ENCODE results near the gene IL10.

Gene IL10

GRCh38 chr1:206734499-206735142, 37.7 kb downstream of the IL10 start:
- Histone ChIP-seq H3K4me3 (replicated peaks; ENCODE audit: insufficient read depth, low read length) (no peak overlapping the region), H3K27me3 (ENCODE audit: insufficient read depth, poor library complexity, severe bottlenecking) (no peaks in the 10 kb centered on the region), H3K27ac (replicated peaks) (no peak overlapping the region)
- TF ChIP-seq CTCF (IDR thresholded peaks at IDR 0.05; ENCODE audit: insufficient read depth, low read length) (peak; percentile 85), GABPA (IDR thresholded peaks at IDR 0.05; ENCODE audit: low read depth) (no peak)
- DNase-seq (ENCODE audit: low read depth in 1 of 2, low spot score in 1 of 2), result peak in 1 of 2 experiments; percentile 47

- H3K4me3 ChIP-seq (replicated peaks; ENCODE audit: insufficient read depth, low read length), result no peak overlapping the region
These were observed 39.3 kb downstream of the IL10 start for GRCh38 chr1:206732992-206733391.

DNA sequence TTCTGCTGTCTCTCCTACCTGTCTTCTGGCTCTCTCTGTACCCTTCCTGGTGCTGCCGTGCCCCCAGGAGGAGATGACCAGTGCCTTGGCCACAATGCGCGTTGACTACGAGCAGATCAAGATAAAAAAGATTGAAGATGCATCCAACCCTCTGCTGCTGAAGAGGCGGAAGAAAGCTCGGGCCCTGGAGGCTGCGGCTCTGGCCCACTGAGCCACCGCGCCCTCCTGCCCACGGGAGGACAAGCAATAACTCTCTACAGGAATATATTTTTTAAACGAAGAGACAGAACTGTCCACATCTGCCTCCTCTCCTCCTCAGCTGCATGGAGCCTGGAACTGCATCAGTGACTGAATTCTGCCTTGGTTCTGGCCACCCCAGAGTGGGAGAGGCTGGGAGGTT, 39.8 kb downstream of the IL10 start:
- DNase-seq (ENCODE audit: low read depth in 1 of 2, low spot score in 1 of 2), result no peak
- TF ChIP-seq SPI1 (IDR thresholded peaks at IDR 0.05; ENCODE audit: borderline replicate concordance, low read depth) (no peak), REST (IDR thresholded peaks at IDR 0.05; ENCODE audit: insufficient replicate concordance, low read depth) (no peak), POLR2AphosphoS5 (IDR thresholded peaks at IDR 0.05; ENCODE audit: low read depth) (no peak), CTCF (IDR thresholded peaks at IDR 0.05; ENCODE audit: insufficient read depth, low read length) (no peak), GABPA (IDR thresholded peaks at IDR 0.05; ENCODE audit: low read depth) (no peak)
- H3K4me3 ChIP-seq (replicated peaks; ENCODE audit: insufficient read depth, low read length), result no peak overlapping the region
- no peak overlapping the region for H3K27ac ChIP-seq (replicated peaks)
- H3K27me3 ChIP-seq (ENCODE audit: insufficient read depth, poor library complexity, severe bottlenecking), result no peaks in the 10 kb centered on the region

More at GRCh38 chr1:206732992-206733391, 39.3 kb downstream of the IL10 start:
- no peaks in the 10 kb centered on the region for H3K27me3 ChIP-seq (ENCODE audit: insufficient read depth, poor library complexity, severe bottlenecking)
- TF ChIP-seq REST (IDR thresholded peaks at IDR 0.05; ENCODE audit: insufficient replicate concordance, low read depth) (no peak), GABPA (IDR thresholded peaks at IDR 0.05; ENCODE audit: low read depth) (no peak), SPI1 (IDR thresholded peaks at IDR 0.05; ENCODE audit: borderline replicate concordance, low read depth) (peak; percentile 60; the same call in 1 of the 2 replicates)
- DNase-seq (ENCODE audit: low read depth in 1 of 2, low spot score in 1 of 2), result no peak
- H3K27ac ChIP-seq (replicated peaks), result no peak overlapping the region

DNA sequence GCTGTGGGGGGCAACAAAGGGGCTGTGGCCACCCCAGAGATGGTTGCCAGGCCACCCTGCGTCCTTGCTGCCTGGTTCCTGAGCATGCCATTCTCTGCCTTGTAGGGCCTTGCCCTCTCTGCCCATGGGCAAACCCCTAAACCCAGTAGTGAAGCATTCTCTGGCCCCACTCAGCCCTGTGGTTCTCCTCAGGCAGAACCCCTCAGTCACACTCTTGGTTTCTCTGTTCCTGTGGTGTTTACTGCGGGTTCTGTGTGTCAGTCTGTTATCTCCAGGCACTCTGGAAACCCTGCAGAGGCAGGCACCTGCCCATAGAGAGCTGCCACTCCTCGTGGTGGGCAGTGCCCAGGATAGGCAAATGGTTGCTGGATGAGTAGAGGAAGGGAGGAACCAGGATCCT, 42.8 kb downstream of the IL10 start:
- H3K4me3 ChIP-seq (replicated peaks; ENCODE audit: insufficient read depth, low read length), result no peak overlapping the region
- TF ChIP-seq SPI1 (IDR thresholded peaks at IDR 0.05; ENCODE audit: borderline replicate concordance, low read depth) (no peak), REST (IDR thresholded peaks at IDR 0.05; ENCODE audit: insufficient replicate concordance, low read depth) (no peak), CTCF (IDR thresholded peaks at IDR 0.05; ENCODE audit: insufficient read depth, low read length) (no peak), GABPA (IDR thresholded peaks at IDR 0.05; ENCODE audit: low read depth) (no peak), POLR2AphosphoS5 (IDR thresholded peaks at IDR 0.05; ENCODE audit: low read depth) (no peak)
- no peaks in the 10 kb centered on the region for H3K27me3 ChIP-seq (ENCODE audit: insufficient read depth, poor library complexity, severe bottlenecking)
- DNase-seq (ENCODE audit: low read depth in 1 of 2, low spot score in 1 of 2), result no peak
- no peak overlapping the region for H3K27ac ChIP-seq (replicated peaks)

Measured in HL-60 (cell line).